Fibroblast of mammary gland (primary cell): Measurements from ENCODE around the gene PCSK5.

Source experiments
- DNase-seq: peaks from one replicate; pipeline ENCODE4 v3.0.0-alpha.2; 2010; ENCODE audit warnings: low read depth
- H3K4me3 ChIP-seq: 2 replicates; pipeline ENCODE4 v1.5.1; 2011; ENCODE audit warnings: low read depth, mild to moderate bottlenecking, low read length, moderate library complexity; ENCODE audit not compliant: control insufficient read depth
- TF ChIP-seq, protein P1 (sequence below): conservative IDR thresholded peaks from 2 replicates; pipeline ENCODE4 v1.5.1; 2011; ENCODE audit warnings: low read depth, low read length, inconsistent platforms; ENCODE audit not compliant: control insufficient read depth, insufficient read depth

PCSK5 gene

DNA sequence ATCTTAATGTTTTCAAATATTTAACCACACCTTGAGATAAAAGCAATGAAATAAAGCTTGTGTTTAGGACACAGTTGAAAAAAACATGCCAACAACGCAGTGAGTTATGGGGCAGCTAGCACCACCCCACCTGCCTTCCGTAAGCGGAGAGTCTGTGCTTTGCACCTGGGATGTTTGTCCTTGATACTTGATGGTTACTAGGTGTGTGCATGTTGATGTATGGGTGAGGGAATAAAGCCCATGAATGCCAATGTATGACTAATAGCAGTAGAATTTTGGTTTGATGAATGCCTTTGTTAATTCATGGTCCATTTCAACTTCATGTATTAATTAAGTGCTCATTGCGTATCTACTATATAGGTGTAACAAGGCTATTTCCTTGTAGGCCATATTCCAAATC lies 74.0 kb downstream of the PCSK5 start:
- TF ChIP-seq, protein P1, sequence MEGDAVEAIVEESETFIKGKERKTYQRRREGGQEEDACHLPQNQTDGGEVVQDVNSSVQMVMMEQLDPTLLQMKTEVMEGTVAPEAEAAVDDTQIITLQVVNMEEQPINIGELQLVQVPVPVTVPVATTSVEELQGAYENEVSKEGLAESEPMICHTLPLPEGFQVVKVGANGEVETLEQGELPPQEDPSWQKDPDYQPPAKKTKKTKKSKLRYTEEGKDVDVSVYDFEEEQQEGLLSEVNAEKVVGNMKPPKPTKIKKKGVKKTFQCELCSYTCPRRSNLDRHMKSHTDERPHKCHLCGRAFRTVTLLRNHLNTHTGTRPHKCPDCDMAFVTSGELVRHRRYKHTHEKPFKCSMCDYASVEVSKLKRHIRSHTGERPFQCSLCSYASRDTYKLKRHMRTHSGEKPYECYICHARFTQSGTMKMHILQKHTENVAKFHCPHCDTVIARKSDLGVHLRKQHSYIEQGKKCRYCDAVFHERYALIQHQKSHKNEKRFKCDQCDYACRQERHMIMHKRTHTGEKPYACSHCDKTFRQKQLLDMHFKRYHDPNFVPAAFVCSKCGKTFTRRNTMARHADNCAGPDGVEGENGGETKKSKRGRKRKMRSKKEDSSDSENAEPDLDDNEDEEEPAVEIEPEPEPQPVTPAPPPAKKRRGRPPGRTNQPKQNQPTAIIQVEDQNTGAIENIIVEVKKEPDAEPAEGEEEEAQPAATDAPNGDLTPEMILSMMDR = no peak
- DNase-seq = no peak
- no peak overlapping the region for H3K4me3 ChIP-seq

DNA sequence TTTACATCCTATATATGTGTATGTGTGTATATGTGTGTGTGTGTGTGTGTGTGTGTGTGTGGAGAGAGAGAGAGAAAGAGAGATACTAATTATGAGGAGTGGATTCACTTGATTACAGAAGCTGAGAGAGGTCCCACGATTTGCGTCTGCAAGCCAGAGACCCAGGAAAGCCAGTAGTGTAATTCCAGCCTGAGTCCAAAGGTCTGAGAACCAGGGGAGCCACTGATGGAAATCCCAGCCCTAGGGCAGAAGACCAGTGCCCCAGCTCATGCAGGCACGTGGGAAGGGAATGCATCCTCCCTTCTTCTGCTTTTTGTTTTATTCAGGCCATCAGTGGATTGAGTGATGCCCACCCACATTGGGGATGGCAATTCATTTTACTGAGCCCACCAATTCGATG lies 74.8 kb downstream of the PCSK5 start:
- DNase-seq = no peak
- TF ChIP-seq, protein P1 = no peak
- no peak overlapping the region for H3K4me3 ChIP-seq

DNA sequence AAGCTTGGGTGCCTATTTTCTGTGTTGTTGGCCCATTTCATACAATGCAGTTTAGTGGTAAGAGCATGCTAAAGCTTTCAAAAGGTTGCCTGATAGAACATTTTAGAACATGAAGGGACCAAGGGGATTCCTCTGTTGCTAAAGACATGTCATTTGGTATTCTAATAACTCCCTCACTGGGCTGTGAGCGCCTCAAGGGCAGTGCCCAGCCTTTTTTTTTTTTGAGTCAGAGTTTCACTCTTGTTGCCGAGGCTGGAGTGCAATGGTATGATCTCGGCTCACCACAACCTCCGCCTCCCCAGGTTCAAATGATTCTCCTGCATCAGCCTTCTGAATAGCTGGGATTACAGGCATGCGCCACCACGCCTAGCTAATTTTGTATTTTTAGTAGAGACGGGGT lies 77.1 kb downstream of the PCSK5 start:
- no peak overlapping the region for H3K4me3 ChIP-seq
- no peak for DNase-seq
- TF ChIP-seq, protein P1 = no peak

DNA sequence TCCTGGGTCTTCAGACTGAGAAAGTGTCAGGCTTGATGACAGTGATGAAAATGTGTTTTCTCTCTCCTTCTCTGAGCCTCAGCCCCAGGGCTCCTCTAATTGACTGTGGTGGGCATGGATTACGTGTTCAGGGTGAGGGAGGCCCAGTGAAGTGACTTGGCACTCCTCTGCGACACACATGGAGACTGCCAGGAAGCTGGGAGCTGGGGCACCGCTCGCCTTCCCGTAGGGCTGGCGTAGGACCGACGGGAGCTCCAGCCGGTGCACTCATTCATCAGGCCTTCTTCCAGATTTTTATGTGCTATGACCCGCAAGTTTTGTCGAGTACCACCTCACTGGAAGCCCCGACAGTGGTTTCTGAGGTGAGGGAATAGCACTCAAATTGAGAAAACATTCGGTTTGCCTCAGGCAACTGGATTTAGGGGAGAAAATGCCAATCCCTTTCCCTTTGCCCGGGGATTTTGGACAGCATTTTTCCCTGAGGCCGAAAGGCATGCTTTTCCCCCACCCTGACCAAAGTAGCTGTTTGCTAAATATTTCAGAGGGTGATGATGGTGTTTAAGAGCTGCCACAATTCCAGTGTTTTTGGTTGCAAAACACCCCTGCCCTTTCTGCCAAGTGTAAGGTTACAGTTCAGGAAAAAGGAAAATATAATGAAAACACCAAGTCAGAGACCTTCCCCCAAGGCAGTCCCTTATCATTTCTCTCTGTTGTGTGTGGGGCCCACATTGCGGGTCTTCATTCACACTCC lies 83.7 kb downstream of the PCSK5 start:
- no peak for DNase-seq
- TF ChIP-seq, protein P1 = no peak
- H3K4me3 ChIP-seq = no peak overlapping the region

DNA sequence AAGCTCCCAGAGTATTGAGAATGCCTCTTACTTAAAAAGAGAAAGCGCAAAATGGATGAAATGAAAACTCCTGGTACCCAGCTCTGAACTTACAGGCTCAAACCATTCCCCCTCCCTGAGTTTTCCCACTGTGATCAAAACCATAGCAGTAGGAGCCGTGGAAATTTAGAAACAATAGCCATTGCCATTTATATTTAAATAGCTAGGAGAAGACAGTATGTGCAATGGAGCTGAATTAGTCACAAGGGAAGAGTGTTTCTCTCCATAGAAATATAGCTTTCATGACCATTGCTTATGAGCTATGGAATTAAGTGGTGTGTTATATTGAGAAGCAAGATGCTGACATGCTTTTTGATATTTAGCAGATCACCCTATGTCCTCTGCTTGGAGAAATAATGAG lies 84.6 kb downstream of the PCSK5 start:
- TF ChIP-seq, protein P1 = no peak
- DNase-seq = no peak
- H3K4me3 ChIP-seq = no peak overlapping the region

DNA sequence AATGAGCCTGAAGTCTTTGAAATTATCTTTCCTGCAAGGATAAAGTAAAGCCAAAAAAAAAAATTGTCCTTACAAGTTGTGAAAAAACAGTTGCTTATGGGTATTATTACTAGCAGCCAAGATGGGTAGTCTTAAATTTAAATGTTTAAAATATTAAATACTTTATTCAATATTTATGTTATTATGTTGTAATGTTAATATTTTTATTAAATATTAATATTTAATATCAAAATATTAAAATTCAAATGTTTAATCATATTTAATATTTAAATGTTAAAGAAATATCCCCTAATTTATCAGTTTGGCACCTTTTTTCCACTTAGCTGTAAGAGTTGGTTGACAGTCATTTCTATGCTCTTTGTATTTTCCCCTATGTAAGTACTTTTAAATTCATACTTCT lies 86.1 kb downstream of the PCSK5 start:
- no peak for DNase-seq
- no peak overlapping the region for H3K4me3 ChIP-seq
- TF ChIP-seq, protein P1 = no peak
